ENCODE data around the gene MLLT6. TPM values are rescaled to one million over a fixed set of nuclear protein-coding genes. Genes with fewer than 3 reads are reported as not detected.

MLLT6 gene
- total and polyA plus RNA-seq, 2 of the 4 experiments (the other 2 are of a cell fraction), result 7.2 to 21.2 TPM

- TF ChIP-seq ELK1 (IDR thresholded peaks at IDR 0.05; ENCODE audit: borderline replicate concordance, low read depth, low read length), result no peak
- no peak for TF ChIP-seq USF2 (IDR thresholded peaks at IDR 0.05; ENCODE audit: low read depth, low read length)
- TF ChIP-seq CEBPB (IDR thresholded peaks at IDR 0.05; ENCODE audit: low read depth, low read length), result no peak
- TF ChIP-seq CTCF (conservative IDR thresholded peaks at IDR 0.05; ENCODE audit: low read depth, low read length), result no peak
- TF ChIP-seq POLR2A (IDR thresholded peaks at IDR 0.05; ENCODE audit: low read depth, low read length), result no peak
- no peak for TF ChIP-seq MAFK (IDR thresholded peaks at IDR 0.05; ENCODE audit: low read depth, low read length)
- no peak for TF ChIP-seq MAZ (IDR thresholded peaks at IDR 0.05; ENCODE audit: borderline replicate concordance, low read depth, low read length)
- TF ChIP-seq FOS (IDR thresholded peaks at IDR 0.05; ENCODE audit: low read depth, low read length), result no peak
- no peak for TF ChIP-seq SMC3 (IDR thresholded peaks at IDR 0.05; ENCODE audit: low read depth, low read length)
- no peak for TF ChIP-seq BHLHE40 (IDR thresholded peaks at IDR 0.05; ENCODE audit: low read depth, low read length)
- no peak for TF ChIP-seq NFE2L2 (IDR thresholded peaks at IDR 0.05; ENCODE audit: low read depth, low read length)
- TF ChIP-seq CHD1 (IDR thresholded peaks at IDR 0.05; ENCODE audit: low read depth, low read length), result no peak
- TF ChIP-seq RCOR1 (IDR thresholded peaks at IDR 0.05; ENCODE audit: insufficient replicate concordance, low read length), result no peak
- no peak for TF ChIP-seq MXI1 (IDR thresholded peaks at IDR 0.05; ENCODE audit: borderline replicate concordance, low read depth, low read length)
- TF ChIP-seq RAD21 (IDR thresholded peaks at IDR 0.05; ENCODE audit: low read length), result no peak
- Histone ChIP-seq H3K27me3 (ENCODE audit: control insufficient read depth, insufficient read depth, low read length) (no peaks in the 10 kb centered on the region), H3K9me3 (ENCODE audit: control insufficient read depth, insufficient read depth, low read length) (no peaks in the 10 kb centered on the region), H2AFZ (replicated peaks; ENCODE audit: low read length, poor library complexity) (peak overlapping the region; percentile 90), H4K91ac (ENCODE audit: insufficient read depth, low read depth, low read length) (no peak overlapping the region), H3K4me1 (ENCODE audit: control insufficient read depth, insufficient read depth, low read length) (peaks cover 17% of the 10 kb centered on the region), H4K20me1 (ENCODE audit: insufficient read depth, low read length) (peaks cover 25% of the 10 kb centered on the region; the same call in 1 of the 2 replicates), H3K4ac (ENCODE audit: low read depth, low read length) (no peak overlapping the region), H2BK120ac (ENCODE audit: low read depth, low read length) (no peak overlapping the region), H3K79me1 (ENCODE audit: low read depth in 1 of 2, low read length in 2 of 2) (peaks cover 22 to 69% of the 10 kb centered on the region in 2 experiments; a peak in 3 of 4 replicates), H2AK5ac (ENCODE audit: low read depth, low read length) (no peak overlapping the region), H3K4me3 (ENCODE audit: insufficient read depth, low read depth, low read length) (peak overlapping the region; percentile 68), H3K56ac (ENCODE audit: extremely low read depth, insufficient read depth, low read length) (no peak overlapping the region), H3K9ac (ENCODE audit: low read depth, low read length) (peak overlapping the region; percentile 24; the same call in 1 of the 2 replicates), H4K8ac (ENCODE audit: low read depth in 2 of 2, low read length in 2 of 2) (no peak overlapping the region), H3K36me3 (ENCODE audit: control insufficient read depth, insufficient read depth, low read length) (peaks cover 16% of the 10 kb centered on the region; the same call in 1 of the 2 replicates), H2BK5ac (ENCODE audit: low read depth, low read length, poor library complexity, severe bottlenecking) (no peak overlapping the region), H2BK15ac (ENCODE audit: low read depth, low read length) (no peak overlapping the region), H4K5ac (ENCODE audit: low read depth, low read length) (no peak overlapping the region), H2AK9ac (replicated peaks; ENCODE audit: low read depth, low read length, poor library complexity) (peak overlapping the region; percentile 97), H3K4me2 (ENCODE audit: low read depth, low read length) (no peak overlapping the region), H3K18ac (ENCODE audit: low read depth, low read length) (no peak overlapping the region), H3K14ac (replicated peaks; ENCODE audit: low read depth, low read length) (no peak overlapping the region), H3K9me1 (ENCODE audit: insufficient read depth, low read length) (peaks cover 13% of the 10 kb centered on the region; the same call in 1 of the 2 replicates), H3K23ac (ENCODE audit: low read depth, low read length) (no peak overlapping the region), H2BK20ac (ENCODE audit: low read depth, low read length) (no peak overlapping the region), H3K27ac (ENCODE audit: insufficient read depth, low read length) (no peak overlapping the region; the same call in 1 of the 2 replicates)
- in situ Hi-C loops (cut with MboI; ENCODE audit: low sequenced_read_pairs) (no loop called here), dilution Hi-C loops (cut with HindIII; ENCODE audit: low sequenced_read_pairs, unreplicated experiment) (no loop called here), intact Hi-C loops (cut with micrococcal nuclease) (no loop called here)
- 0% methylated on average over 10 of the region's 32 CpGs; no CpG with 5 or more reads in 1 of the 2 experiments for WGBS, 2 experiments (ENCODE audit: extremely low coverage in 2 of 2, insufficient read length in 1 of 2)
- no TSS peak for BruUV-seq (replicated peaks)
- ATAC-seq (ENCODE audit: low read depth) (peak; percentile 9), DNase-seq (no peak)
- POLR2A ChIA-PET (ENCODE audit: unreplicated experiment), result no interaction called here
- CTCF ChIA-PET, result no interaction called here
These were observed 390 bp downstream of the MLLT6 start for GRCh38 chr17:38705523-38705802.
